Muscle layer of duodenum (tissue), 2 donors: ENCODE results near the gene PBX2.

ENCODE experiments used
- H3K27ac ChIP-seq: one replicate; pipeline ENCODE4 v1.7.0; 2013; ENCODE audit warnings: mild to moderate bottlenecking, low read length
- H3K27me3 ChIP-seq: one replicate; pipeline ENCODE4 v1.7.0; 2013; ENCODE audit warnings: low read depth, mild to moderate bottlenecking, control low read depth, low read length
- H3K36me3 ChIP-seq, 2 donors: one replicate each; pipeline ENCODE4 v1.7.0; 2013; ENCODE audit warnings: low read length in 2 of 2, control low read depth in 1 of 2, mild to moderate bottlenecking in 1 of 2; ENCODE audit not compliant: insufficient read depth in 2 of 2, control insufficient read depth in 1 of 2
- H3K4me1 ChIP-seq, 2 donors: one replicate each; pipeline ENCODE4 v1.7.0; 2013; ENCODE audit warnings: low read length in 2 of 2, mild to moderate bottlenecking in 2 of 2, control low read depth in 1 of 2, moderate library complexity in 1 of 2; ENCODE audit not compliant: insufficient read depth in 2 of 2, control insufficient read depth in 1 of 2
- H3K4me3 ChIP-seq, 2 donors: one replicate each; pipeline ENCODE4 v1.7.0; 2013; ENCODE audit warnings: low read length in 2 of 2, low read depth in 1 of 2, mild to moderate bottlenecking in 1 of 2
- H3K9me3 ChIP-seq, 2 donors: one replicate each; pipeline ENCODE4 v1.7.0; 2013; ENCODE audit warnings: low read length in 2 of 2, control low read depth in 1 of 2, mild to moderate bottlenecking in 1 of 2; ENCODE audit not compliant: control insufficient read depth in 1 of 2
- donor health status: healthy.

The PBX2 gene

GRCh38 chr6:32184084-32184640, 5.8 kb downstream of the PBX2 start, which contains the start of gene AGER:
Gene AGER (minus strand): TSS chr6:32184253. CDS start chr6:32184222, 31 bp downstream.
- Histone ChIP-seq H3K27me3 (no peaks in the 10 kb centered on the region), H3K36me3 (peaks cover 38 to 51% of the 10 kb centered on the region in 2 donors), H3K9me3 (no peaks in the 10 kb centered on the region), H3K4me1 (peaks cover 9 to 54% of the 10 kb centered on the region in 2 donors), H3K4me3 (no peak within 1 kb of the TSS), H3K27ac (peak within 1 kb of the TSS; percentile 60)

GRCh38 chr6:32183483-32184083, 6.4 kb downstream of the PBX2 start:
- no peaks in the 10 kb centered on the region for H3K9me3 ChIP-seq
- no peaks in the 10 kb centered on the region for H3K27me3 ChIP-seq
- H3K27ac ChIP-seq = peak overlapping the region; percentile 60
- peaks cover 14 to 51% of the 10 kb centered on the region in 2 donors for H3K4me1 ChIP-seq
- no peak overlapping the region for H3K4me3 ChIP-seq
- peaks cover 38 to 47% of the 10 kb centered on the region in 2 donors for H3K36me3 ChIP-seq

GRCh38 chr6:32183030-32183429, 7.0 kb downstream of the PBX2 start:
- Histone ChIP-seq H3K27me3 (no peaks in the 10 kb centered on the region), H3K27ac (peak overlapping the region; percentile 60), H3K36me3 (peaks cover 38 to 47% of the 10 kb centered on the region in 2 donors), H3K4me1 (peaks cover 14 to 46% of the 10 kb centered on the region in 2 donors), H3K9me3 (no peaks in the 10 kb centered on the region), H3K4me3 (no peak overlapping the region)

GRCh38 chr6:32182555-32182981, 7.4 kb downstream of the PBX2 start:
- Histone ChIP-seq H3K9me3 (no peaks in the 10 kb centered on the region), H3K4me1 (peaks cover 14 to 41% of the 10 kb centered on the region in 2 donors), H3K36me3 (peaks cover 37 to 47% of the 10 kb centered on the region in 2 donors), H3K27ac (peak overlapping the region; percentile 60), H3K27me3 (no peaks in the 10 kb centered on the region), H3K4me3 (no peak overlapping the region)

- Histone ChIP-seq H3K27ac (no peak overlapping the region), H3K36me3 (peaks cover 31 to 42% of the 10 kb centered on the region in 2 donors), H3K4me1 (peaks cover 18 to 36% of the 10 kb centered on the region in 2 donors)
Observed at GRCh38 chr6:32181915-32182529, 8.0 kb downstream of the PBX2 start.

GRCh38 chr6:32181148-32181702, 8.8 kb downstream of the PBX2 start:
- Histone ChIP-seq H3K9me3 (no peaks in the 10 kb centered on the region), H3K4me3 (no peak overlapping the region), H3K27me3 (no peaks in the 10 kb centered on the region), H3K4me1 (peaks cover 26 to 38% of the 10 kb centered on the region in 2 donors), H3K36me3 (peaks cover 23 to 35% of the 10 kb centered on the region in 2 donors), H3K27ac (no peak overlapping the region)

More at GRCh38 chr6:32181915-32182529, 8.0 kb downstream of the PBX2 start:
- H3K4me3 ChIP-seq = no peak overlapping the region
- H3K27me3 ChIP-seq = no peaks in the 10 kb centered on the region
- no peaks in the 10 kb centered on the region for H3K9me3 ChIP-seq

- H3K27ac ChIP-seq = no peak overlapping the region
- H3K9me3 ChIP-seq = no peaks in the 10 kb centered on the region
- H3K27me3 ChIP-seq = no peaks in the 10 kb centered on the region
- H3K4me3 ChIP-seq = peak overlapping the region; percentile 80 to 84
- peaks cover 21 to 35% of the 10 kb centered on the region in 2 donors for H3K36me3 ChIP-seq
- peaks cover 33 to 41% of the 10 kb centered on the region in 2 donors for H3K4me1 ChIP-seq
Observed at GRCh38 chr6:32179766-32180405, 10.1 kb downstream of the PBX2 start.

- Histone ChIP-seq H3K27ac (peak overlapping the region; percentile 99), H3K9me3 (no peaks in the 10 kb centered on the region), H3K27me3 (no peaks in the 10 kb centered on the region), H3K36me3 (peaks cover 21 to 29% of the 10 kb centered on the region in 2 donors), H3K4me3 (peak overlapping the region; percentile 80 to 84), H3K4me1 (peaks cover 35 to 48% of the 10 kb centered on the region in 2 donors)
Observed at GRCh38 chr6:32178547-32179440, 11.2 kb downstream of the PBX2 start.

GRCh38 chr6:32177788-32178546, 12.0 kb downstream of the PBX2 start, which contains the start of gene RNF5:
Gene RNF5 (plus strand): TSS chr6:32178405. CDS start chr6:32178512, 107 bp downstream.
- Histone ChIP-seq H3K36me3 (peaks cover 17 to 24% of the 10 kb centered on the region in 2 donors), H3K9me3 (no peaks in the 10 kb centered on the region), H3K4me3 (peak within 1 kb of the TSS; percentile 80 to 84), H3K4me1 (peaks cover 35 to 52% of the 10 kb centered on the region in 2 donors), H3K27ac (peak within 1 kb of the TSS; percentile 99), H3K27me3 (no peaks in the 10 kb centered on the region)
